Prostate gland (tissue), 2 donors: Measurements from ENCODE around the gene CEP131.

ENCODE experiments used
- CTCF ChIP-seq, 4 experiments: fragments of 200-600 bp in 2 of 4; fragments of 450-650 bp in 2 of 4; sonication (generic) in 2 of 4; IDR thresholded peaks; 1 replicate in 3 of 4; 2 replicates in 1 of 4; pipeline ENCODE4 v1.5.1; 2016 to 2019; ENCODE audit warnings: antibody characterized with exemption in 4 of 4, mild to moderate bottlenecking in 2 of 4, moderate library complexity in 2 of 4
- POLR2AphosphoS5 ChIP-seq: sonication (generic); formaldehyde crosslinking; IDR thresholded peaks from one replicate; pipeline ENCODE4 v1.6.1; 2017; ENCODE audit warnings: antibody characterized with exemption

- no peak for TF ChIP-seq CTCF (IDR thresholded peaks at IDR 0.05)
- no peak for TF ChIP-seq POLR2AphosphoS5
These were observed 10.0 kb upstream of the CEP131 start for GRCh38 chr17:81232616-81233241.
